UCSD-AML1 (cell line): ENCODE data around the gene THOP1.

Experiments used
- DNase-seq: peaks from one replicate; lab custom pipeline; 2025; ENCODE audit not compliant: unreplicated experiment; lab: John Stamatoyannopoulos, UW

THOP1 gene

DNA sequence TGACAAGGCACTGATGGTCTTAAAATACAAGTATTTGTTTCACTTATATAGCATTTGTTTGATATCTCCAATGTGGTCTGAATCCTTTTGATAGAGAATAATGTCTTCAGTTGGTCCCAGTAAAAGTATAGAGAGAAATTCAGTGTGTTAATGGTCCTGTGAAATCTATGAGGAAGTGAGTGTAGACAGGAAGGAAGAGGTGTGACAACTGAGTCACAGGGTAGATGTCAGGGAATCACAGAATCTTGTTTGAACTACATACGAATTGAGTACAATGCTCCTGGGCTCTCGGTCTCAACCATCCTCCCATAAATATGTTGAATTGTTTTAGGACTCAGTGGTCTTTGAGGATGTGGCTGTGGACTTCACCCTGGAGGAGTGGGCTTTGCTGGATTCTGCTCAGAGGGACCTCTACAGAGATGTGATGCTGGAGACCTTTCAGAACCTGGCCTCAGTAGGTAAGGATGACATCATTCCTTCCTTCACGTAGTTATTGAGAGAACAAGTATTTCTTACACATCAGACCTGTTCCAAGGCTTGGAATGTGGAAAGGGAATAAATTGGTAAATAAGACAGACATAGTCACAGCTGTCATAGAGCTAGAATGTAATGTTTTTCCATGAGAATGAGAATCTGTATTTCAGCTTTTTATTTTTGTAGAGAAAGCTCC lies 65.1 kb downstream of the THOP1 start:
- DNase-seq: no peak

- DNase-seq: no peak
Measured at GRCh38 chr19:2852598-2852997, 67.3 kb downstream of the THOP1 start.

DNA sequence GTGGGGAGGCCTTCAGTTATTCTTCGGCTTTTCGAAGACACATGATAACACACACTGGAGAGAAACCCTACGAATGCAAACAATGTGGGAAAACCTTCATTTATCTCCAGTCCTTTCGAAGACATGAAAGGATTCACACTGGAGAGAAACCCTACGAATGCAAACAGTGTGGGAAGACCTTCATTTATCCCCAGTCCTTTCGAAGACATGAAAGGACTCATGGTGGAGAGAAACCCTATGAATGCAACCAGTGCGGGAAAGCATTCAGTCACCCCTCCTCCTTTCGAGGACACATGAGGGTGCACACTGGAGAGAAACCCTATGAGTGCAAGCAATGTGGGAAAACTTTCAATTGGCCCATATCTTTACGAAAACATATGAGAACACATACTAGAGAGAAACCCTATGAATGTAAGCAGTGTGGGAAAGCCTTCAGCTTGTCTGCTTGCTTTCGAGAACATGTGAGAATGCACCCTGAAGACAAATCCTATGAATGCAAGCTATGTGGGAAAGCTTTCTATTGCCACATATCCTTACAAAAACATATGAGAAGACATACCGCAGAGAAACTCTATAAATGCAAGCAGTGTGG lies 67.8 kb downstream of the THOP1 start:
- DNase-seq: no peak

DNA sequence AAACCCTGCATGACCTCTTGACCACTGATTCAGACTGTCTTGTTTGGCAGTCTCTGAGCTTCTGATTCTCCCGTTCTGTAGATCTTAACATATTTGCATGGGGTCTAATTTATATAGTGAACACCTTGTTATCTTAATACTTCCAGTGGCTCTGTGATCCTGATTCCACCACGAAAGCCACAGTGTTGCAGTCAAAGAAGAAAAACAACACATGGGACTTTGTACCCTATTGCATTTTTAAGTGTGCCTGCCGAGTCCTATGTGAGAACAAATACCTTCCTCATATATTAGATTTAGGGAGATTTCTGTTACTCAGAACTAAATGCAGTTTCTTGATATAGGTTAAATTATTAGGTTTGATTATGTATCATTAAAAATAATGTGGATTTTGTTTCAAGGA lies 69.5 kb downstream of the THOP1 start:
- no peak for DNase-seq

DNA sequence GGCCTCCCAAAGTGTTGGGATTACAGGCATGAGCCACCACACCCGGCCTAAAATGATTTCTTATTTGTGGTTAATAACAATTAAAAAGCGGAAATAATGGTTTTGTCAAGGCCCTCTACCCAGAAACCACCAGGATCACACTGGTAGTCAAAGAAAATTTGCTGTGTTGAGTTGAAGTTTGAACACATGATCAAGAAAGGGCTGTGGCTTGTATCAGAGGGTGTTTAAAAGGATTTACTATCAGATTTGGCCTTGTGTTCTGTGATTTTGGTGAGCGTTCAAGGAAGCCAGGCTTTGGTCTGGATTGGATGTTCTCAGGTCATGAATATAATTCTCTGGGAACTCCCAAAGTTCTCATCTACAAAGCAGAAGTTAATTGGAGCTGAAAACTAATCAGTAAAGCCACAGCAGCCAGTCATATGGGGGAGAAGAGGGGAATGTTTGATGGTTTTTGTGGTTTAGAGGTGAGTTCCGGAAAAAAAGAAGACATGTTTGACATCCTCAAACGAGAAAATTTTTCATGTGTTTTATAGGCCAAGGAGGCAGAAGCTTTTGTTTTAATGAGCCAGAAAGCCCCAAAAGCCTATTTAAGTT lies 71.3 kb downstream of the THOP1 start:
- DNase-seq: no peak

DNA sequence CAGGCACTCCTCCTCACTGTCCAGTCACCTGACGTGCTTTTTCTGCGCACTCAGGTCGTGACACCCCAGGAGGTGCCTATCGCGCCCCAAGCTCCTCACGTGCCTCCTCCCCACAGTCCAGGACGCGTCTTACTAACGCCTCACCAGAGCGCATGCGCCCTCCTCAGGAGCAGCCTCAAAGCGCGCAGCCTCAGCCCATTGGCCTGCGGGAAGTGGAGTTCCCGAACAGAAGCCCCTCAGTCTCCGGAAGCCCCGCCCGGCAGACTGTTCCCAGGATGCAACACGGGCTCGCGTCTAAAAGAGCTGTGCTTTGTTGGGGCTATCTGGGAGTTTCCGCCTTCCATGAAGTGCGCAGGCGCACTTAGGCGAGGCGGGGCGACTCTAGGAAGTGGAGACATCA lies 73.6 kb downstream of the THOP1 start:
- no peak for DNase-seq

GRCh38 chr19:2863816-2864215 lies 78.5 kb downstream of the THOP1 start:
- no peak for DNase-seq
